SK-N-SH (cell line): ENCODE results near the gene CGN. TPM values are rescaled to one million over a fixed set of nuclear protein-coding genes. Genes with fewer than 3 reads are reported as not detected.

ENCODE experiments used
- CTCF ChIA-PET: fragments of 300-600, 350-600 bp; formaldehyde crosslinking; extraction: SDS; loops from one replicate; lab custom pipeline; 2021; lab: Yijun Ruan, JAX
- POLR2A ChIA-PET: fragments of 350-600 bp; sonication (Branson Sonifier 250); formaldehyde crosslinking; extraction: SDS; loops from one replicate; lab custom pipeline; 2020; ENCODE audit warnings: antibody characterized with exemption, inconsistent platforms; lab: Yijun Ruan, JAX
- DNase-seq: peaks from one replicate; pipeline ENCODE4 v3.0.0; 2012
- H2AFZ ChIP-seq: fragments of 200-600 bp; sonication (generic); 2 replicates; pipeline ENCODE4 v1.8.1; 2016; ENCODE audit warnings: antibody characterized with exemption, mild to moderate bottlenecking, low read depth
- H3F3A ChIP-seq: fragments of 200-600 bp; sonication (generic); replicated peaks from 2 replicates; pipeline ENCODE3; 2016; ENCODE audit warnings: antibody characterized with exemption, mild to moderate bottlenecking; ENCODE audit not compliant: insufficient read depth
- H3K27ac ChIP-seq, 2 experiments: fragments of 200-500 bp in 1 of 2; fragments of 200-600 bp in 1 of 2; sonication (Bioruptor generic) in 1 of 2; sonication (generic), shearing (Covaris generic) in 1 of 2; 2 replicates each; pipeline versions ENCODE4 v1.5.1 to v1.6.1; 2014 to 2016; ENCODE audit warnings: low read depth in 2 of 2, inconsistent platforms in 1 of 2, low read length in 1 of 2, mild to moderate bottlenecking in 1 of 2, mixed read lengths in 1 of 2
- H3K27me3 ChIP-seq: fragments of 200-600 bp; sonication (generic), shearing (Covaris generic); 2 replicates; pipeline ENCODE4 v1.6.1; 2016; ENCODE audit warnings: mixed run types; ENCODE audit not compliant: insufficient read depth
- H3K36me3 ChIP-seq, 2 experiments: fragments of 200-500 bp in 1 of 2; fragments of 200-600 bp in 1 of 2; sonication (Bioruptor generic) in 1 of 2; sonication (generic) in 1 of 2; replicated peaks in 1 of 2; 2 replicates each; pipeline versions ENCODE3 to v1.5.1; 2014 to 2016; ENCODE audit warnings: low read length in 1 of 2, mild to moderate bottlenecking in 1 of 2; ENCODE audit not compliant: insufficient read depth in 2 of 2, control insufficient read depth in 1 of 2
- H3K4me1 ChIP-seq, 2 experiments: fragments of 200-500 bp in 1 of 2; fragments of 200-600 bp in 1 of 2; sonication (Bioruptor generic) in 1 of 2; sonication (generic), shearing (Covaris generic) in 1 of 2; 2 replicates each; pipeline versions ENCODE4 v1.5.1 to v1.6.1; 2014 to 2016; ENCODE audit warnings: low read depth in 1 of 2, low read length in 1 of 2, mixed run types in 1 of 2; ENCODE audit not compliant: insufficient read depth in 2 of 2, control insufficient read depth in 1 of 2
- H3K4me2 ChIP-seq: fragments of 200-600 bp; sonication (generic), shearing (Covaris generic); 2 replicates; pipeline ENCODE4 v1.6.1; 2017; ENCODE audit warnings: mixed run types
- H3K4me3 ChIP-seq, 2 experiments: fragments of 200-500 bp in 1 of 2; fragments of 200-600 bp in 1 of 2; sonication (Bioruptor generic) in 1 of 2; sonication (generic), shearing (Covaris generic) in 1 of 2; 2 replicates each; pipeline versions ENCODE4 v1.5.1 to v1.8.1; 2014 to 2016; ENCODE audit warnings: low read depth in 2 of 2, inconsistent platforms in 1 of 2, low read length in 1 of 2, mild to moderate bottlenecking in 1 of 2, mixed read lengths in 1 of 2, moderate library complexity in 1 of 2
- H3K79me2 ChIP-seq: fragments of 200-600 bp; sonication (generic); 2 replicates; pipeline ENCODE4 v1.8.1; 2017; ENCODE audit warnings: mild to moderate bottlenecking; ENCODE audit not compliant: insufficient read depth
- H3K9ac ChIP-seq: fragments of 200-600 bp; sonication (generic); 2 replicates; pipeline ENCODE4 v1.6.1; 2017; ENCODE audit warnings: mixed run types
- H3K9me2 ChIP-seq: fragments of 200-600 bp; sonication (generic); 2 replicates; pipeline ENCODE4 v1.6.1; 2017; ENCODE audit warnings: mixed run types
- H3K9me3 ChIP-seq: fragments of 200-600 bp; sonication (generic); 2 replicates; pipeline ENCODE4 v1.6.1; 2017; ENCODE audit warnings: mixed run types, mild to moderate bottlenecking, moderate library complexity
- H4K20me1 ChIP-seq: fragments of 200-600 bp; sonication (generic); 2 replicates; pipeline ENCODE4 v1.6.1; 2017; ENCODE audit warnings: mild to moderate bottlenecking, mixed run types; ENCODE audit not compliant: insufficient read depth
- CTCF ChIP-seq: fragments of 200-600 bp; sonication (generic); IDR thresholded peaks from 2 replicates; pipeline ENCODE4 v1.6.1; 2017; ENCODE audit warnings: antibody characterized with exemption, mild to moderate bottlenecking, moderate library complexity
- EZH2phosphoT487 ChIP-seq: fragments of 200-600 bp; sonication (generic); IDR thresholded peaks from 2 replicates; pipeline ENCODE4 v1.6.1; 2017; ENCODE audit warnings: low read depth, mixed run types, mild to moderate bottlenecking, antibody characterized with exemption, moderate library complexity, borderline replicate concordance
- MAX ChIP-seq: IDR thresholded peaks from 2 replicates; pipeline ENCODE4 v1.4.0; 2012; ENCODE audit warnings: low read depth
- MXI1 ChIP-seq: IDR thresholded peaks from 2 replicates; pipeline ENCODE4 v1.6.1; 2012; ENCODE audit warnings: mild to moderate bottlenecking, low read depth, low read length, improper control_type of control experiment
- POLR2AphosphoS5 ChIP-seq: IDR thresholded peaks from 2 replicates; pipeline ENCODE4 v1.6.1; 2012; ENCODE audit warnings: low read depth, low read length
- RAD21 ChIP-seq: IDR thresholded peaks from 2 replicates; pipeline ENCODE4 v1.6.1; 2012; ENCODE audit warnings: mild to moderate bottlenecking, low read length
- REST ChIP-seq: IDR thresholded peaks from 2 replicates; pipeline ENCODE4 v1.6.1; 2012; ENCODE audit warnings: mild to moderate bottlenecking, low read depth, low read length, moderate library complexity
- SIN3A ChIP-seq: IDR thresholded peaks from 2 replicates; pipeline ENCODE4 v1.6.1; 2012; ENCODE audit warnings: low read depth, mild to moderate bottlenecking, low read length, moderate library complexity, borderline replicate concordance
- TAF1 ChIP-seq: IDR thresholded peaks from 2 replicates; pipeline ENCODE4 v1.6.1; 2012; ENCODE audit warnings: low read depth, mild to moderate bottlenecking, low read length, moderate library complexity, borderline replicate concordance
- TCF12 ChIP-seq: IDR thresholded peaks from 2 replicates; pipeline ENCODE4 v1.4.0; 2012
- WGBS: methylation state at CpG from one replicate; pipeline ENCODE4 v1.1.6; 2017; ENCODE audit warnings: low lambda C conversion rate; 5-methylcytosine and 5-hydroxymethylcytosine counted together
- polyA plus RNA-seq, 3 experiments: library from polyadenylated mRNA; depleted of rRNA; stranded (reverse); fragments of >200 nt; gene quantifications; 2 replicates each; pipeline ENCODE4 v1.2.3, GENCODE V29; 2012
- TF ChIP-seq, protein P1 (sequence below): IDR thresholded peaks from 2 replicates; pipeline ENCODE4 v1.4.0; 2012; ENCODE audit warnings: low read depth, borderline replicate concordance
- TF ChIP-seq, protein P2 (sequence below): IDR thresholded peaks from 2 replicates; pipeline ENCODE4 v1.4.0; 2012; ENCODE audit warnings: low read depth, borderline replicate concordance

The CGN gene
- polyA plus RNA-seq, 1 of the 3 experiments (the other 2 are of a cell fraction), result 0.36 TPM

GRCh38 chr1:151540021-151540981 lies 29.1 kb downstream of the CGN start, which contains the start of gene TUFT1:
TUFT1 (plus strand) TSS chr1:151540309; CDS start chr1:151540367, 58 bp downstream.
- H4K20me1 ChIP-seq, result 0 out of 2 replicates have a peak, but pooled peaks cover 6% of the 10 kb centered on the region
- no peaks in the 10 kb centered on the region for H3K27me3 ChIP-seq
- H3K4me1 ChIP-seq, result peaks cover 22 to 38% of the 10 kb centered on the region in 2 experiments; a peak in 3 of 4 replicates
- H3K27ac ChIP-seq, result peak within 1 kb of the TSS; percentile 69 to 83
- under 1% methylated on average over 42 of the region's 70 CpGs for WGBS
- H3K9me2 ChIP-seq, result no peaks in the 10 kb centered on the region
- peak within 1 kb of the TSS; percentile 81 to 85 for H3K4me3 ChIP-seq
- H3F3A ChIP-seq, result peaks cover 22% of the 10 kb centered on the region
- no peaks in the 10 kb centered on the region for H3K9me3 ChIP-seq
- no peaks in the 10 kb centered on the region for H3K36me3 ChIP-seq
- peak within 1 kb of the TSS; percentile 83 for H2AFZ ChIP-seq
- TF ChIP-seq, protein P1, sequence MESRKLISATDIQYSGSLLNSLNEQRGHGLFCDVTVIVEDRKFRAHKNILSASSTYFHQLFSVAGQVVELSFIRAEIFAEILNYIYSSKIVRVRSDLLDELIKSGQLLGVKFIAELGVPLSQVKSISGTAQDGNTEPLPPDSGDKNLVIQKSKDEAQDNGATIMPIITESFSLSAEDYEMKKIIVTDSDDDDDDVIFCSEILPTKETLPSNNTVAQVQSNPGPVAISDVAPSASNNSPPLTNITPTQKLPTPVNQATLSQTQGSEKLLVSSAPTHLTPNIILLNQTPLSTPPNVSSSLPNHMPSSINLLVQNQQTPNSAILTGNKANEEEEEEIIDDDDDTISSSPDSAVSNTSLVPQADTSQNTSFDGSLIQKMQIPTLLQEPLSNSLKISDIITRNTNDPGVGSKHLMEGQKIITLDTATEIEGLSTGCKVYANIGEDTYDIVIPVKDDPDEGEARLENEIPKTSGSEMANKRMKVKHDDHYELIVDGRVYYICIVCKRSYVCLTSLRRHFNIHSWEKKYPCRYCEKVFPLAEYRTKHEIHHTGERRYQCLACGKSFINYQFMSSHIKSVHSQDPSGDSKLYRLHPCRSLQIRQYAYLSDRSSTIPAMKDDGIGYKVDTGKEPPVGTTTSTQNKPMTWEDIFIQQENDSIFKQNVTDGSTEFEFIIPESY, result no peak
- no peak; the same call in 1 of the 2 replicates for TF ChIP-seq TCF12
- peak; percentile 82; the same call in 1 of the 2 replicates for TF ChIP-seq MXI1
- TF ChIP-seq REST, result peak; percentile 70; the same call in 1 of the 2 replicates
- TF ChIP-seq SIN3A, result peak; percentile 92; the same call in 1 of the 2 replicates
- peak; percentile 100 for TF ChIP-seq POLR2AphosphoS5
- no peak for TF ChIP-seq CTCF
- TF ChIP-seq MAX, result peak; percentile 42
- TF ChIP-seq RAD21, result no peak
- no peak for TF ChIP-seq EZH2phosphoT487
- TF ChIP-seq, protein P2, sequence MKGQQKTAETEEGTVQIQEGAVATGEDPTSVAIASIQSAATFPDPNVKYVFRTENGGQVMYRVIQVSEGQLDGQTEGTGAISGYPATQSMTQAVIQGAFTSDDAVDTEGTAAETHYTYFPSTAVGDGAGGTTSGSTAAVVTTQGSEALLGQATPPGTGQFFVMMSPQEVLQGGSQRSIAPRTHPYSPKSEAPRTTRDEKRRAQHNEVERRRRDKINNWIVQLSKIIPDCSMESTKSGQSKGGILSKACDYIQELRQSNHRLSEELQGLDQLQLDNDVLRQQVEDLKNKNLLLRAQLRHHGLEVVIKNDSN, result 0 out of 2 replicates have a peak, but pooled peaks have one; percentile 18
- TF ChIP-seq TAF1, result peak; percentile 86
- POLR2A ChIA-PET, result interaction anchor here (0.5 to 1.9 kb wide), 13 partner anchors 10 to 272 kb away, joined by 3 to 10 read pairs (median 3); partner anchors contain the start of genes CGN and SNX27
- DNase-seq, result peak; percentile 94
- peak within 1 kb of the TSS; percentile 87 for H3K9ac ChIP-seq
- H3K4me2 ChIP-seq, result peak within 1 kb of the TSS; percentile 87
- H3K79me2 ChIP-seq, result peaks cover 48% of the 10 kb centered on the region
- CTCF ChIA-PET, result interaction anchor here (0.7 to 2.9 kb wide), 14 partner anchors 8 to 195 kb away, joined by 3 to 9 read pairs (median 4); partner anchors contain the start of gene CELF3
